Neural crest cell (in vitro differentiated cells): ENCODE measurements around the gene KCNJ8. TPM values are rescaled to one million over a fixed set of nuclear protein-coding genes. Genes with fewer than 3 reads are reported as not detected.
"Not testable (repeated sequence)": the region's sequence is repeated elsewhere in the genome, so short reads cannot be mapped to it uniquely, and the experiment has no call there.

Experiments
- DNase-seq: peaks from one replicate; pipeline ENCODE4 v3.0.0; 2021; ENCODE audit warnings: low read depth, mixed read lengths, low spot score
- H3K27ac Mint-ChIP-seq: one replicate; pipeline ENCODE4 v1.8.0; 2021; ENCODE audit warnings: mild to moderate bottlenecking, mixed read lengths; ENCODE audit not compliant: unreplicated experiment
- H3K27me3 Mint-ChIP-seq: 2 replicates; pipeline ENCODE4 v1.8.0; 2021; ENCODE audit warnings: low read depth, mild to moderate bottlenecking, mixed read lengths
- H3K36me3 Mint-ChIP-seq: 2 replicates; pipeline ENCODE4 v1.8.0; 2021; ENCODE audit warnings: low read depth, mild to moderate bottlenecking, mixed read lengths
- H3K4me1 Mint-ChIP-seq: 2 replicates; pipeline ENCODE4 v1.8.0; 2021; ENCODE audit warnings: mixed read lengths
- H3K4me3 Mint-ChIP-seq: one replicate; pipeline ENCODE4 v1.8.0; 2021; ENCODE audit warnings: mild to moderate bottlenecking, mixed read lengths
- H3K9me3 Mint-ChIP-seq: 2 replicates; pipeline ENCODE4 v1.8.0; 2021; ENCODE audit warnings: mixed read lengths
- CTCF ChIP-seq: fragments of 200-600 bp; sonication (generic); conservative IDR thresholded peaks from 2 replicates; pipeline ENCODE4 v1.5.0; 2021; ENCODE audit warnings: antibody characterized with exemption, mild to moderate bottlenecking
- total RNA-seq: library from RNA; stranded (reverse); gene quantifications from 2 replicates; pipeline ENCODE4 v1.2.1, GENCODE V29; 2021

KCNJ8 gene
- total RNA-seq, 1 donor from 2014 or later = 4.6 TPM

- H3K4me3 Mint-ChIP-seq = no peak overlapping the region
- H3K27ac Mint-ChIP-seq = no peak overlapping the region
- TF ChIP-seq CTCF = no peak
- H3K27me3 Mint-ChIP-seq = peaks cover 10% of the 10 kb centered on the region
- H3K36me3 Mint-ChIP-seq = peaks cover 3% of the 10 kb centered on the region
- H3K9me3 Mint-ChIP-seq = no peaks in the 10 kb centered on the region
- DNase-seq = no peak
- peaks cover 6% of the 10 kb centered on the region for H3K4me1 Mint-ChIP-seq
Measured at GRCh38 chr12:21815306-21816062, 41.0 kb upstream of the KCNJ8 start.

GRCh38 chr12:21814814-21815213 is 40.3 kb upstream of the KCNJ8 start:
- peaks cover 6% of the 10 kb centered on the region for H3K4me1 Mint-ChIP-seq
- no peak for TF ChIP-seq CTCF
- no peak for DNase-seq
- peaks cover 10% of the 10 kb centered on the region for H3K27me3 Mint-ChIP-seq
- no peak overlapping the region for H3K27ac Mint-ChIP-seq
- no peaks in the 10 kb centered on the region for H3K9me3 Mint-ChIP-seq
- H3K4me3 Mint-ChIP-seq = no peak overlapping the region
- peaks cover 3% of the 10 kb centered on the region for H3K36me3 Mint-ChIP-seq

- DNase-seq = no peak
- H3K27me3 Mint-ChIP-seq = peaks cover 10% of the 10 kb centered on the region
- no peak for TF ChIP-seq CTCF
- peaks cover 3% of the 10 kb centered on the region for H3K4me1 Mint-ChIP-seq
- peaks cover 3% of the 10 kb centered on the region for H3K36me3 Mint-ChIP-seq
- H3K4me3 Mint-ChIP-seq = no peak overlapping the region
- H3K9me3 Mint-ChIP-seq = no peaks in the 10 kb centered on the region
- no peak overlapping the region for H3K27ac Mint-ChIP-seq
Measured at GRCh38 chr12:21814327-21814726, 39.8 kb upstream of the KCNJ8 start.

- DNase-seq = no peak
- Mint-ChIP-seq H3K4me1 (no peaks in the 10 kb centered on the region), H3K27me3 (peaks cover 6% of the 10 kb centered on the region), H3K36me3 (peaks cover 3% of the 10 kb centered on the region), H3K9me3 (no peaks in the 10 kb centered on the region), H3K4me3 (no peak overlapping the region), H3K27ac (no peak overlapping the region)
- TF ChIP-seq CTCF = no peak
Measured at GRCh38 chr12:21813751-21814150, 39.2 kb upstream of the KCNJ8 start.

- Mint-ChIP-seq H3K9me3 (no peaks in the 10 kb centered on the region), H3K4me1 (no peaks in the 10 kb centered on the region), H3K27me3 (peaks cover 6% of the 10 kb centered on the region), H3K4me3 (no peak overlapping the region), H3K27ac (no peak overlapping the region), H3K36me3 (peaks cover 3% of the 10 kb centered on the region)
- no peak for DNase-seq
- no peak for TF ChIP-seq CTCF
Measured at GRCh38 chr12:21813125-21813524, 38.6 kb upstream of the KCNJ8 start.

GRCh38 chr12:21812340-21812739 is 37.8 kb upstream of the KCNJ8 start:
- H3K4me1 Mint-ChIP-seq, H3K27me3 Mint-ChIP-seq, H3K4me3 Mint-ChIP-seq, H3K36me3 Mint-ChIP-seq, H3K9me3 Mint-ChIP-seq, DNase-seq, H3K27ac Mint-ChIP-seq: not testable (repeated sequence)
